HG02623 (cell line): ENCODE data around the gene RIOK1.
"Not testable (repeated sequence)": the region's sequence is repeated elsewhere in the genome, so short reads cannot be mapped to it uniquely, and the experiment has no call there.

Source experiments
- ATAC-seq: cut with Tn5 transposase; IDR thresholded peaks from one replicate; pipeline ENCODE4 v1.9.1; 2021; ENCODE audit warnings: moderate library complexity; ENCODE audit not compliant: unreplicated experiment

Gene RIOK1

GRCh38 chr6:7439228-7439627 lies 49.6 kb downstream of the RIOK1 start:
- no peak for ATAC-seq

DNA sequence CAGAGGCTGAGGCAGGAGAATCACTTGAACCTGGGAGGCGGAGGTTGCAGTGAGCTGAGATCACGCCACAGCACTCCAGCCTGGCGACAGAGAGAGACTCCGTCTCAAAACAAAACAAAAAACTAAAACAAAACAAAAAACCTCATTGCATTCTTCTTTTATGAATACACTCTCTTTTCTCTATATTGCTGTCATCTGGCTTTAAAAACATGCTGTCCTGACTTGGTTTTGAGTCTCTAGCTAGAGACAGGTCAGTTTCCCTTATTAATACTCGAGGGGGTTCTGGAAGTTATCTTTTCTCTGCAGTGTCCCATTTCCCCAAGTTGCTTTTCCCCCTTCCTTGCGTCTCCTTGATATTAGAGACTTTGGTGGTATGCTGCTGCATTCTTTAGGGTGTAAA lies 50.9 kb downstream of the RIOK1 start:
- ATAC-seq, result no peak

DNA sequence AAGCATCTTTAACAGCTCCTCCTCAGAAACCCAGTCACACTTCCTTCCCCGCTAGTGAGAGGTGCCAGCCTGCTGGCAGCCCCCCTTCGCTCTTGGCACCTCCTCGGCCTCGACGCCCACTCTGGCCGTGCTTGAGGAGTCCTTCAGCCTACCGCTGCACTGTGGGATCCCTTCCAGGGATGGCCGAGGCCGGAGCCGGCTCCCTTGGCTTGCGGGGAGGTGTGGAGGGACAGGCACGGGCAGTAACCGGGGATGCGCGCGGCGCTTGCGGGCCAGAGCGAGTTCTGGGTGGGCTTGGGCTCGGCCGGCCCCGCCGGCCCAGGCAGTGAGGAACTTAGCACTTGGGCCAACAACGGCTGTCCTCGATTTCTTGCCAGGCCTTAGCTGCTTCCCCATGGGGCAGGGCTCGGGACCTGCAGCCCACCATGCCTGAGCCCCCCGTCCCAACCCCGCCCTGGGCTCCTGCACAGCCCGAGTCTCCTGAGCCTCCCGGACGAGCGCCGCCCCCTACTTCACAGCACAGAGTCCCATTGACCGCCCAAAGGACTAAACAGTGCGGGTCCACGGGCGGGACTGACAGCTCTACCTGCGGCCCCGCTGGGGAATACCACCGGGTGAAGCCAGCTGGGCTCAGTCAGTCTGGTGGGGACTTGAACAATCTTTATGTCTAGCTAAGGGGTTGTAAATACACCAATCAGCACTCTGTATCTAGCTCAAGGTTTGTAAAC lies 51.6 kb downstream of the RIOK1 start:
- no peak for ATAC-seq

DNA sequence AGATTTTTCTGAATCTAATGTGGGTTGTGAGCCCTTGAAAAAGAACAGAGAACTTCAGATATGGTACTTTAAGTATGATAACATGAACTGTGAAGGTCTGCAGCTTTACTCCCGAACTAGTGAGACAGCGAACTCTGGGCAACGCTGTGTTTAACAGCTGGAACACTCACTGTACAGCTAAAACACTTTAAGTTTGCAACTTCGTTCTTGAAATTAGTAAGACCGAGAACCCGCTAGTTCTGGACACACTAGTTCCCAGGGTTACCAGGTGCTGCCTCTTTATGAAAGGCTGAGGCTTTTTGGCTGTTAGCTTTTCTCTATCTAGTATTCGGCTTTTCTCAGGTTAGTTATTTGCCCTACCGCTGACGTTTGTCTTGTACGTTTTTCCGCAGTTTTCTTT lies 52.9 kb downstream of the RIOK1 start:
- no peak for ATAC-seq

GRCh38 chr6:7445101-7445500 lies 55.5 kb downstream of the RIOK1 start:
- ATAC-seq, result no peak

- no peak for ATAC-seq
Observed at GRCh38 chr6:7445885-7446461, 56.4 kb downstream of the RIOK1 start.

DNA sequence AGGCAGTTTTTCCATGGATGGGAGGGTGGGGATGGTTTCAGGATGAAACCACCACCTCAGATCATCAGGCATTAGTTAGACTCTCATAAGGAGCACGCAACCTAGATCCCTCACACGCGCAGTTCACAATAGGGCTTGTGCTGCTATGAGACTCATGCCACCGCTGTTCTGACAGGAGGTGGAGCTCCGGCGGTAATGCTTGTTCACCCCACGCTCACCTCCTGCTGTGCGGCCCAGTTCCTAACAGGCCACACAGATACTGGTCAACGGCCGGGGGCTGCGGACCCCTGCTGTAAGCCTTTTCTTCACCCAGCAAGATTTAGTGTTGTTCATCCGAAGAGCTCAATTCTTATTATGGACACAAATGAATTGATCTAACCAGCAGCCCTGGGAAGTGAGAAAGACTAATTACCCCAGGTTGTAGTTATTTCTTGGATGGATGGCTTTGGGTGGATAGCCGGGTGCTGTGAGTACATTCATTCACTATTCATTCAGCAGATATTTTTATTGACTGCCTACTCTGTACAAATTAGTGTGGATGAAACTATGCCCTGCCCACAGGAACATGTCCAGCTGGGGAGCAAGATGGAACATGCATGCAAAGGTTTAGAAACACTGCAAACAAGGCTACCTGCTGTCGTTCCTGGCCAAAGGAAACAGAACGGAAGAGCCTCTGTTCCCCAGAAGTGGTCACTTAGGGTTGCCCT lies 57.2 kb downstream of the RIOK1 start:
- no peak for ATAC-seq

- ATAC-seq, result no peak
Observed at GRCh38 chr6:7448232-7448631, 58.6 kb downstream of the RIOK1 start.

DNA sequence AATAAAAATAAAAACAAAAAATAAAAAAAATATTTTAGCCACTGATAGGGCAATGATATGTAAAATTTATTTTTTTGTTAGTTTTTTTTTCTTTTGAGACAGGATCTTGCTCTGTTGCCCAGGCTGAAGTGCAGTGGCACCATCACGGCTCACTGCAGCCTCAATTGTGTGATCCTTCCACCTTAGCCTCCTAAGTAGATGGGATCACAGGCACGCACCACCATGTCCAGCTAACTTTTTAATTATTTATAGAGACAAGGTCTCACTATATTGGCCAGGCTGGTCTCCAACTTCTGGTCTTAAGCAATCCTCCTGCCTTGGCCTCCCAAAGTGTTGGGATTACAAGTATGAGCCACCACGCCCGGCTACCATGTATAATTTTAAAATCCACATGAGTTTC lies 59.4 kb downstream of the RIOK1 start:
- ATAC-seq, result no peak

GRCh38 chr6:7451326-7451725 lies 61.7 kb downstream of the RIOK1 start:
- no peak for ATAC-seq

DNA sequence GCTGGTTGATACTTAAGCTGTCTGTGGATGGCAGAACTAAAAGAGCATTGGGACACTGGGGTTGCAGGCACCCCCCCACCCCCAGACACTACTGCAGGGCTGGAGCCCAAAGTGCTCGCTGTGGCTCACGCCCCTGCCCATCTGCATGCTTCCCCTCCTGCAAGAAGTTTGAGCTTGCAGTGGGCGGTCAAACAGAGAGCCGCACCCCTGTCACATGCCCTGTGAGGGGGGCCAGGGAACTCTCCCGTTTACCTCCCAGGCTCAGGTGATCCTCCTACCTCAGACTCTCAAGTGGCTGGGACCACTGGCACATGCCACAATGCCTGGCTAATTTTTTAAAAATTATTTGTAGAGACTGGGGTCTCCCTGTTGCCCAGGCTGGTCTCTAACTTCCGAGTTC lies 63.3 kb downstream of the RIOK1 start:
- no peak for ATAC-seq

DNA sequence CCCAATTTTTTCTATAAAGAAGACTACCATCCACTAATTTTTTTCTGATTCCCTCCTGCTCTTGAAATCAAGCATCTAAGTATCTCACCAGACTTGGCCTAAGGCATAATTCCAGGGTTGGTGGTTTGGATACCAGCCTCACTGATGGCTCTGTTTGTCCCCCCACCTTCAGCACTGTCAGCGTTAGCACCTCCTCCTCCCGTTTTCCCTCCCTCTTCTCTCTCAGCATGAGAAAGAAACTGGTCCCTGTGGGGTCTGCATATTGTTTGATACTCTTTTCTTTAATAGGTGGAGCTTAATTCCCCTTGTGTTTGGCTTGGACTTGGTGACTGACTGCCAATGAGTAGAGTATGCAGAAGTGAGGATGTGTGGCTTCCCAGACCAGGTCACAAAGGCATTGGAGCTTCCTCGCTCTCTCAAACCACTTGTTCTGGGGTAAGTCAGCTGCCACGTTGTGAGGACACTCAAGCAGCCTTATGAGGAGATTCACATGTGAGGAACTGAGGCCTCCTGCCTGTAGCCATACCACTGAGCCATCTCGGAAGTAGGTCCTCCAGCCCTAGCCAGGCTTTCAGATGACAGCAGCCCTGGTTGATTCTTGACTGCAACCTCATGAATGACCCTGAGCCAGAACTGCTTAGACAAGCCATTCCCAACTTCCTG lies 65.2 kb downstream of the RIOK1 start:
- no peak for ATAC-seq

DNA sequence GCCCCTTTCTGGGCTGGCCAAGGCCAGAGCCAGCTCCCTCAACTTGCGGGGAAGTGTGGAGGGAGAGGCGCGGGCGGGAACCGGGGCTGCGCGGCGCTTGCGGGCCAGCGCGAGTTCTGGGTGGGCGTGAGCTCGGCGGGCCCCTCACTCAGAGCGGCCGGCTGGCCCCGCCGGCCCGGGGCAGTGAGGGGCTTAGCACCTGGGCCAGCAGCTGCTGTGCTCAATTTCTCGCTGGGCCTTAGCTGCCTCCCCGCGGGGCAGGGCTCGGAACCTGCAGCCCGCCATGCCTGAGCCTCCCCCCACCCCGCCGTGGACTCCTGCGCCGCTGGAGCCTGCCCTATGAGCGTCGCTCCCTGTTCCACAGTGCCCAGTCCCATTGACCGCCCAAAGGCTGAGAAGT lies 66.7 kb downstream of the RIOK1 start:
- ATAC-seq, result not testable (repeated sequence)

DNA sequence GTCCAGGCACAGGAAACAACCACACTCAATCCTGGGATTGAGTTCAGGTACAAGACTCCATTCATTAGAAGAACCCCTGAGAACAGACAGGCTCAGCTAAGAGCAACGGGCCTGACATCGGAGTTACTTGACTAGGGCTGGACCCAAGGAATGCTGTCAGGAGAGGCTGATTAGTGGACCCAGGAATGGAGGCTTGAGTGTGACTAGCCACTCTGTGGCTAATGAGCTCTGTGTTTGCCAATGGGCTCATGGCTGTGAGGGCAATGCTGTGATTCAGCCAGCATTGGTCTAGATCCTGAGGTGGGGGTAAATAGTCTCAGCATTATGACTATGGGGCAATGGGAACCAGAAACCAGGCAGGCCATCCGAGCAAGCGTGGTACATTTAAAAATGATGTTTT lies 71.8 kb downstream of the RIOK1 start:
- ATAC-seq, result no peak

- no peak for ATAC-seq
Observed at GRCh38 chr6:7463785-7464184, 74.2 kb downstream of the RIOK1 start.

GRCh38 chr6:7467007-7467897 lies 77.6 kb downstream of the RIOK1 start:
- ATAC-seq, result no peak
